ENCODE data around the gene STUB1. TPM values are rescaled to one million over a fixed set of nuclear protein-coding genes. Genes with fewer than 3 reads are reported as not detected.
A peak's percentile ranks its signal among the peaks of the same experiment; 100 is the strongest.

STUB1 gene
- total and polyA plus RNA-seq, 2 of the 8 experiments (the other 6 are each of a cell fraction or from before 2014, with no cell fraction given): 89.9 to 103 TPM

DNA sequence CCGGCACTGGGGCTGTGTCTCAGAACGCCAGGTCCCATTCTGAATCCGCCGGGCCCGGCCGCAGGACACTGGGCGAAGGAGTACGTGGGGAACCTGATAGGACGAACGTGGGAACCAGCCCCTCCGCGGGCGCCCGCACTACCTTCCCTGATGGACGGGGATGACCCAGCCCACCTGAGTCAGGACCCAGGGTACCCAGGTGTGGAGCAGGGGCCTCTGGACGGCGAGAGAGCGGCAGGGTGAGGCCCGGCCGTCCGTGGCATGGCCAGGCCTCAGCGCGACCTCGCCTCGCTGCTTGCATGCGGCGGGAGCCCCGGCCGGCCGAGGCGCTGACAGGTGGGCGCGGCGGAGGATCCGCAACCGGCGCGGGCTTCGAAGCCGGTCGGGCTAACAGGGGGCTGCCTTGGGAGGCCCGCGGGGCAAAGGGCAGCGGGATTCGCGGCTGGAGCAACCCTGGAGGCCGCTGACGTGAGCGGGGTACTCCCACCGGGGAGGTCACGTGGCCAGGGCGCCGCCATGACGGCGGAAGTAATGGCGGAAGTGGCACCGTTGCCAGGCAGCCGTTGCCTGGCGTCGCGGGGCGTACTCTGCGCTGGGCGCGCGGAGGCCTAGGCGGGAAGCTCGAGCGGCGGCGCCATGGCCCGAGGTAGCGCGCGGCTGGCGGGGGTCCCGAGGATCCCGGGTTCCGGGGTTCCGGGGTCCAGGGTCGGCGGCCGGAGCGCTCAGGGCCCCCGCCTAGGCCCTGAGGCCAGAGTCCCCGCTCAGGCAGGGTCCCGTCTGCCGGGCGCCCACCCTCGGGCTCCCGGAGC, 31.2 kb upstream of the STUB1 start, which contains the start of gene WDR90 (continued):
- TF ChIP-seq TAF1 (IDR thresholded peaks at IDR 0.05; ENCODE audit: low read depth, low read length): 0 out of 2 replicates have a peak, but pooled peaks have one; percentile 52
- peak; percentile 22; the same call in 1 of the 2 replicates for TF ChIP-seq POLR2AphosphoS5 (IDR thresholded peaks at IDR 0.05; ENCODE audit: low read depth, low read length)
- TF ChIP-seq SP4 (IDR thresholded peaks at IDR 0.05; ENCODE audit: low read length): peak; percentile 75; the same call in 1 of the 2 replicates
- TF ChIP-seq E2F6 (IDR thresholded peaks at IDR 0.05): peak; percentile 71
